NCI-H2171 (cell line): ENCODE data around the gene PLCB4.
A peak's percentile ranks its signal among the peaks of the same experiment; 100 is the strongest.

Source experiments
- DNase-seq: peaks from one replicate; lab custom pipeline; 2025; lab: John Stamatoyannopoulos, UW

Gene PLCB4

GRCh38 chr20:9061434-9061833 lies 7.5 kb upstream of the PLCB4 start:
- no peak for DNase-seq

GRCh38 chr20:9062066-9062465 lies 6.8 kb upstream of the PLCB4 start:
- DNase-seq: no peak

- DNase-seq: peak; percentile 60
Measured at GRCh38 chr20:9066191-9066590, 2.7 kb upstream of the PLCB4 start.

- peak; percentile 87 for DNase-seq
Measured at GRCh38 chr20:9068233-9068801, 570 bp upstream of the PLCB4 start.

- no peak for DNase-seq
Measured at GRCh38 chr20:9070304-9070703, 1.4 kb downstream of the PLCB4 start.

GRCh38 chr20:9071976-9072726 lies 3.3 kb downstream of the PLCB4 start:
- no peak for DNase-seq

GRCh38 chr20:9072861-9073500 lies 4.1 kb downstream of the PLCB4 start:
- no peak for DNase-seq

GRCh38 chr20:9075264-9076095 lies 6.6 kb downstream of the PLCB4 start:
- DNase-seq: no peak

GRCh38 chr20:9076440-9076839 lies 7.6 kb downstream of the PLCB4 start:
- DNase-seq: no peak

- peak; percentile 85 for DNase-seq
Measured at GRCh38 chr20:9078826-9079731, 10.2 kb downstream of the PLCB4 start.

GRCh38 chr20:9081423-9081966 lies 12.6 kb downstream of the PLCB4 start:
- peak; percentile 47 for DNase-seq

GRCh38 chr20:9082741-9083140 lies 13.9 kb downstream of the PLCB4 start:
- no peak for DNase-seq

GRCh38 chr20:9087531-9088217 lies 18.8 kb downstream of the PLCB4 start:
- peak; percentile 48 for DNase-seq

GRCh38 chr20:9088556-9088955 lies 19.7 kb downstream of the PLCB4 start:
- DNase-seq: no peak

GRCh38 chr20:9092113-9092512 lies 23.2 kb downstream of the PLCB4 start:
- DNase-seq: no peak

- DNase-seq: no peak
Measured at GRCh38 chr20:9092655-9093054, 23.8 kb downstream of the PLCB4 start.

GRCh38 chr20:9093218-9093957 lies 24.5 kb downstream of the PLCB4 start:
- DNase-seq: peak; percentile 34

GRCh38 chr20:9099372-9099771 lies 30.5 kb downstream of the PLCB4 start:
- no peak for DNase-seq

GRCh38 chr20:9100691-9101090 lies 31.8 kb downstream of the PLCB4 start:
- DNase-seq: peak; percentile 79

GRCh38 chr20:9102456-9102855 lies 33.6 kb downstream of the PLCB4 start:
- no peak for DNase-seq
